GM18517 (cell line): ENCODE data around the gene SSR3.
A peak's percentile ranks its signal among the peaks of the same experiment; 100 is the strongest.

Experiments
- ATAC-seq: cut with Tn5 transposase; IDR thresholded peaks from one replicate; pipeline ENCODE4 v1.9.1; 2021; ENCODE audit warnings: mild to moderate bottlenecking, moderate library complexity; ENCODE audit not compliant: unreplicated experiment

Gene SSR3

GRCh38 chr3:156539051-156539450 lies 15.9 kb downstream of the SSR3 start:
- ATAC-seq, result no peak

- no peak for ATAC-seq
These were observed 18.2 kb downstream of the SSR3 start for GRCh38 chr3:156536524-156537316.

GRCh38 chr3:156535798-156536197 lies 19.1 kb downstream of the SSR3 start:
- ATAC-seq, result no peak

- no peak for ATAC-seq
These were observed 19.7 kb downstream of the SSR3 start for GRCh38 chr3:156535162-156535627.

GRCh38 chr3:156533205-156533604 lies 21.7 kb downstream of the SSR3 start:
- ATAC-seq, result no peak

GRCh38 chr3:156532730-156533129 lies 22.2 kb downstream of the SSR3 start:
- ATAC-seq, result no peak

GRCh38 chr3:156530980-156531379 lies 23.9 kb downstream of the SSR3 start:
- ATAC-seq, result no peak

- ATAC-seq, result no peak
These were observed 27.9 kb downstream of the SSR3 start for GRCh38 chr3:156527060-156527459.

GRCh38 chr3:156525808-156526207 lies 29.1 kb downstream of the SSR3 start:
- no peak for ATAC-seq

GRCh38 chr3:156522673-156523072 lies 32.2 kb downstream of the SSR3 start:
- no peak for ATAC-seq

- ATAC-seq, result peak; percentile 79
These were observed 35.2 kb downstream of the SSR3 start for GRCh38 chr3:156519758-156520162.

GRCh38 chr3:156518726-156519125 lies 36.2 kb downstream of the SSR3 start:
- ATAC-seq, result no peak

- ATAC-seq, result no peak
These were observed 38.0 kb downstream of the SSR3 start for GRCh38 chr3:156516961-156517360.

- no peak for ATAC-seq
These were observed 38.6 kb downstream of the SSR3 start for GRCh38 chr3:156516284-156516683.

GRCh38 chr3:156513619-156514018 lies 41.3 kb downstream of the SSR3 start:
- ATAC-seq, result no peak

GRCh38 chr3:156511987-156512677 lies 42.8 kb downstream of the SSR3 start:
- ATAC-seq, result no peak

- ATAC-seq, result peak; percentile 89
These were observed 45.4 kb downstream of the SSR3 start for GRCh38 chr3:156509189-156510174.

- ATAC-seq, result no peak
These were observed 47.6 kb downstream of the SSR3 start for GRCh38 chr3:156507285-156507684.

GRCh38 chr3:156498307-156498706 lies 56.6 kb downstream of the SSR3 start:
- no peak for ATAC-seq

GRCh38 chr3:156497326-156497725 lies 57.6 kb downstream of the SSR3 start:
- ATAC-seq, result no peak

- no peak for ATAC-seq
These were observed 59.1 kb downstream of the SSR3 start for GRCh38 chr3:156495816-156496215.
